CD4-positive, alpha-beta T cell treated with Interleukin-12 subunit alpha and Interleukin-12 subunit beta, for 1 hour (primary cell): ENCODE results near the gene NAT10.
A peak's percentile ranks its signal among the peaks of the same experiment; 100 is the strongest.
"Not testable (repeated sequence)": the region's sequence is repeated elsewhere in the genome, so short reads cannot be mapped to it uniquely, and the experiment has no call there.

Experiments used
- DNase-seq: peaks from one replicate; pipeline ENCODE4 v3.0.0-alpha.2; 2020

NAT10 gene

GRCh38 chr11:34105079-34105956, at the start of gene NAT10:
TSS of gene NAT10 (plus strand) at chr11:34105629. CDS start at chr11:34108226, 2,597 bp downstream.
- DNase-seq = peak; percentile 99

DNA sequence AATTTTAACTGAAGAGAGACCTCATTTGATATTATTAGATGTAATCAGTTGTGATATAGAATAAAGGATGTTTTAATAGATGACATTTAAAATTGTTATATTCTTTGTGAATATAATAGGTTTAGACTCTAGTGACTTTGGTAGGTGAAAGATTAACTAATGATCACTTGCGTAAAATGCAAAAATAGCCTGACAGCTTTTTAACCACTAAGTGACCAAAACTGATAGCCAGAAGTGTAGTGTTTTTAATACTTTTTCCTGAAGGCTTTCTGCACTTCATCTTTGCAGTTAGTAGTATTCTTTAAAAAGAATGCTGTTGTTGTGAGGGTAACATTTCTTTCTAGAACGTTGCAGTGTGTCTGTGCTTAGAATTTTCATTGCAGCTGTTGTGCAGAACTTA, 48.8 kb upstream of the NAT10 start:
- no peak for DNase-seq

- no peak for DNase-seq
Measured at GRCh38 chr11:34063061-34063795, 42.2 kb upstream of the NAT10 start.

GRCh38 chr11:34064291-34064690, 41.1 kb upstream of the NAT10 start:
- no peak for DNase-seq

- peak; percentile 20 for DNase-seq
Measured at GRCh38 chr11:34065505-34066203, 39.8 kb upstream of the NAT10 start.

- DNase-seq = not testable (repeated sequence)
Measured at GRCh38 chr11:34066766-34067165, 38.7 kb upstream of the NAT10 start.

GRCh38 chr11:34067383-34068065, 37.9 kb upstream of the NAT10 start:
- DNase-seq = no peak

- no peak for DNase-seq
Measured at GRCh38 chr11:34068111-34068510, 37.3 kb upstream of the NAT10 start.

DNA sequence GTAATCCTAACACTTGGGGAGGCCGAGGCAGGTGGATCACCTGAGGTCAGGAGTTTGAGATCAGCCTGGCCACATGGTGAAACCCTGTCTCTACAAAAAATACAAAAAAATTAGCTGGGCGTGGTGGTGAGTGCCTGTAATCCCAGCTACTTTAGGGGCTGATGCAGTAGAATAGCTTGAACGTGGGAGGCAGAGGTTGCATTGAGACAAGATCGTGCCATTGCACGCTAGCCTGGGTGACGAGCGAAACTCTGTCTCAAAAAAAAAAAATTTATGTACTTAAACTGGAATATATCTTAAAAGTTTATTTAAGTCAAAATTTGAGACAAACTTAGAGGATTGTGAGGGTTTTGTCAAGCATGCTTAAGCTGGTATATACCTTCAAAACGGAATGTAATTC, 34.1 kb upstream of the NAT10 start:
- not testable (repeated sequence) for DNase-seq

DNA sequence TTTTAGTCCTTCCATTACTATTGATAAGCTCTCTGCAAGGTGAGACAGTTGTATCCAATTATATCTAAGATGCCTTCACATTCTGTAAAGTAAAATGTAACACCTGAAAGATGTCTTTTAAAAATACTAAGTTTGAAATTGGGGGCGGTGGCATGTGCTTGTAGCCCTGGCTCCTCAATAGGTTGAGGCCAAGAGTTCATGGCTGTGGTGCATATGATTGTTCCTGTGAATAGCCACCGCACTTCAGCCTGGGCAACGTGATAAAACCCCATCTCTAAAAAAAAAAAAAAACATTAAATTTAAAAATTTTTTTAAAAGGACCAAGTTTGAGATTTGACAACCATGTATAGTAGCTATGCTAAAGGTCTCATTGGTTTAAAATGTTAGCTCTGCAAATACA, 33.4 kb upstream of the NAT10 start:
- no peak for DNase-seq

- no peak for DNase-seq
Measured at GRCh38 chr11:34072832-34073231, 32.6 kb upstream of the NAT10 start.

GRCh38 chr11:34074391-34074790, 31.0 kb upstream of the NAT10 start:
- no peak for DNase-seq

GRCh38 chr11:34075178-34075820, 30.1 kb upstream of the NAT10 start:
- no peak for DNase-seq

GRCh38 chr11:34080609-34081008, 24.8 kb upstream of the NAT10 start:
- DNase-seq = no peak

DNA sequence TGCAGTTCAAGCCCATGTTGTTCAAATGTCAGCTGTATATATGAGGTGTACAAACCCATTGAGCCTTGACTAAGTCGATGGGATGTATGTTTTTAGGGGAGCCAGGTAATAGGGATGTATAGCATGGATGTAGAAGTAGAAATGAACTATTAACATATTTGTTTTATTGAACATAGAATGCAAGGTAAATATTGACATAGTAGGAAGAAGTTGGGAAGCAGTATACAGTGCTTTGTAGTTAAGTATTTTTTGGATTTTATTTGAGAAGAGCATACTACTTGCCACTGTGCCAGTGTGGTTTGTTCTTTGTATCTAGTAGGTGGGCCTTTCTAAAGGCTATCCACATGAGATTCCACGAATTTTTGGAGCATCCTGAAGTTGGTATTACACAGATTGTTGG, 20.8 kb upstream of the NAT10 start:
- no peak for DNase-seq

GRCh38 chr11:34086554-34087283, 18.7 kb upstream of the NAT10 start:
- peak; percentile 32 for DNase-seq

DNA sequence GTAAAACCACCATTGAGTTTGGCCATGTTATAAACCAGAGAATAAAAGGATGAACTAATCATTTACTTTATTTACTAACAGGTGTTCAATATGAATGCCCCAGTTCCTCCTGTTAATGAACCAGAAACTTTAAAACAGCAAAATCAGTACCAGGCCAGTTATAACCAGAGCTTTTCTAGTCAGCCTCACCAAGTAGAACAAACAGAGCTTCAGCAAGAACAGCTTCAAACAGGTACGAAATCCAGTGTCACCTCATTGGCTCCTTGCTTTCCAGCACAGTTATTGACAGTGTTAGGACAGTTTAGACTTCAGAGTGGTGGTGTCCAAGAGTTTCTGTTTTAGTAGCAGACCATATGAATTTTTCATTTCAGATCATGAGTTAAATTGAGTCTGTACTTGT, 13.6 kb upstream of the NAT10 start:
- DNase-seq = no peak

DNA sequence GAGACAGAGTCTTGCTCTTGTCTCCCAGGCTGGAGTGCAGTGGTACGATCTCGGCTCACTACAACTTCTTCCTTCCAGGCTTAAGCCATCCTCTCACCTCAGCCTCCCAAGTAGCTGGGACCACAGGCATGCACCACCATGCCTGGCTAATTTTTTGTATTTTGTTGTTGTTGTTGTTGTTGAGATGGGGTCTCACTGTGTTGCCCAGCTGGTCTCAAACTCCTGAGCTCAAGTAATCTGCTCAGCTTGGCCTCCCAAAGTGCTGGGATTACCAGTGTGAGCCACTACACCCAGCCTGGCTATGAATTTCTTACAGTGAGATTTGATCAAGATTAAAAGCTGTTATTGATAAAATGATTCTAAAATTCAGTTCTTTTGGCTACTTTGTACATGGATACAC, 10.5 kb upstream of the NAT10 start:
- DNase-seq = not testable (repeated sequence)

DNA sequence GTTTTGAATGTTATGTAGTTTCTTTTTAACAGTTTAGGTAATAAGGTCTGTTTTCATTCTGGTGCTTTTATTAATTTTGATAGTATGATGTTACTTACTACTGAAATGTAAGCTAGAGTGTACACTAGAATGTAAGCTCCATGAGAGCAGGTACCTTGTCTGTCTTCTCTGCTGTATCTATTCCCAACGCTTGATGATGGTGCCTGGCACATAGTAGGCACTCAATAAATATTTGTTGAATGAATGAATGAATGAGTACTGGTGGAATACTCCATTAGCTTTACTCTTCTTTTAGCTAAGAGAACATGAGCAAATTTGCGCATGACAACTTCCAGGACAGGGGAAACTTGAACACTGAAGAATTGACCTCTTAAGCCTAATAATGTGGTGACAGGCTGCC, 6.6 kb upstream of the NAT10 start:
- no peak for DNase-seq

DNA sequence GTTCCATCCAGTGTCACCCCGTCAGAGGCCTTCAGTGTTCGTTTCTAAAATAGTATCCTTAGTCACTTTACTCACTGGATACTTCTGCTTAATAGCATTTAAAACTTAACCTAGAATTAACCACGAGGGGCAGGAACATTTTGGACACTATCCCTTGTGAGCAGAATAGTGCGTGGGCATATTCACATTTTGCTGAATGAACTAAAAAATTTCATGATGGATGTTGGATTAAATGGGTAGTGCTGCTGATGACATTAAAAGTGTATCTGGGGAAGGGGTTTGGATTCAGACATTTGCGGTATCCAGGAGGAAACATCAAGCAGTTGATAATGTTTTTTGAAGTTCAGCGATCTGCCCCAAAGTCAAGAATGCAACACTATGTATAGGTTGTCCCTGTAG, 750 bp upstream of the NAT10 start:
- DNase-seq = peak; percentile 0

GRCh38 chr11:34105957-34106504, 602 bp downstream of the NAT10 start:
- DNase-seq = peak; percentile 1
